Activated CD4-positive, CD25-positive, alpha-beta regulatory T cell treated with anti-CD3 and anti-CD28 coated beads, Interleukin-2, amount 50 U/mL, for 24 hours (primary cell): ENCODE results near the gene C15orf40.

Experiments
- ATAC-seq, 2 donors: fragments of 150-1000 bp; cut with Tn5 transposase; one replicate each; pipeline ENCODE4 v1.10.0; 2021; ENCODE audit warnings: mild to moderate bottlenecking in 1 of 2, moderate library complexity in 1 of 2

Gene C15orf40

DNA sequence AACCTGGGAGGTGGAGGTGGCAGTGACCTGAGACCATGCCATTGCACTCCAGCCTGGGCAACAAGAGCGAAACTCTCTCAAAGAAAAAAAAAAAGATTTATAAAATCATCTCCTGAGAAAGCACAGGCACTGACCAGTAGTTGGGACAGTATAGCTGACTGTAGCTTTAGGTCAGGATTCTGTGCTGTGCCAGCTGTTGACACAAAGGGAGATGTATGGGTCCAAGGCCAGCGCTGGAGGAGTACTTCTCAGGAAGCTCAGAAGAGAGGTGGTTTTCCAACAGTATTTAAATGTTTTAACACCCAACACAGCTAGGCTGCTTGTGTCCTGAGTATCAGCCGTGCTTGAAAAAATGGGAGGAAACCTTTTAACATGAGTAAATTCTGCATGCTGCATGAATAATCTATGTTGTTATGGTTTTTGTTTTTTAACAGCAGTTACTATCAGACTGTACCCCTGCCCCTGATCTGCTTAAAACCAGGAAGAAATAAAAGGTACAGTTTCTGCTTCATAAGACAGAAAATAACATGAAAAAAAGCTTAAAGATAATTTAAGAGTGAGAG is 18.9 kb downstream of the C15orf40 start:
- ATAC-seq, result no peak

DNA sequence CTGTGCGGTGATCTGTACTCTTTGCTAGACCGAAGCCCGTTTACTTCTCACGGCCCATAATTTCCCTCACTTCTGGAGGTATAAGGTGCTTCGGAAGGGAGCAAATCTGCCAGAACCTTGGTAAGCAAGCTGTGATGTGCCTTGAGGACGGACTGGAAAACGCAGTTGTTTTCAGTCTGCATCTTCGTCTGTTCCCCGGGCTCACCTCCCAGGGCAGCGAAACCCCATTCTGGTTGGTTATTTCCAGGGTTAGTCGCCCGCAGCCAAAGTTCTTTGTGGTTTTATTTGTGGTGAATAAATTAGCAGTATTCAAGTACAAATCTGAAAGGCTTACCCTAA is 25.0 kb downstream of the C15orf40 start:
- ATAC-seq, result peak in 1 of 2 donors; percentile 37

DNA sequence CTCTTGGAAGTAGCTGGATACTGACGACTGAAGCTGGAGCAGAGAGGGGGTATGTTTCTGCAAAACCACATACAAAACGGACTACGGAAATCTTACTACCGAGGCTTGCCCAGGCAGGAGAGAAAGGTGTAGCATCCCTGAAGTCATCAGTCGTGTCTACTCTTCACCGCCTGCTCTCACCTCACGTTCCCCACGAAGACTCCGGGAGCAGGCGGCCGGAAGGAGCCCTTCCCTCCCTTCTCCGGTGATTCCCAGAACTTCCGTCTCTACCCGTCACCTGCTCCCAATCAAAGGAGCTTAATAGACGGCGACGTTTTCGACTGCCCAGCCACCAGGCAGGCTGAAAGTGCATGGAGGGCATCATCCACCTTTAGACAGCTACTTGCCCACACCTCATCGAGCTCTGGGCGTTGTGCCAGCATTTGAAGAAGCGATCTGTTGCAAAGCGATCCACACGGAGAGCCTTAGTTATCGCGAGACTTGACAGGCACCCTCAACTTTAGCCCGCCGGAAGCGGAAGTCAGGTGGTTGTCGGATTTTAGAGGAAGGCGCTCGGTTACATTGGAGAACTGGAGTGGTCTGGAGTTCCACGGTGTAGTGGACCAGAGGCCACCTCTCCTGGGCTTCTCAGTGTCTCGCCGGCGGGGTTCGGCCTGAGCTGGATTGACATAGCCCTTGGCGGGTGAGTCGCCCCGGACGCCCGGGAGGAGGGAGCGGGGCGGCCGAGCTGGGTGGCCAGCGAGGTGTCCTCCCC is 25.6 kb downstream of the C15orf40 start, which contains the start of gene RAMAC:
TSS of gene RAMAC (plus strand) at position 523 of the 754 bp plus-strand sequence. CDS start 2,809 bp downstream, outside the sequence.
- peak; percentile 92 to 96 for ATAC-seq

DNA sequence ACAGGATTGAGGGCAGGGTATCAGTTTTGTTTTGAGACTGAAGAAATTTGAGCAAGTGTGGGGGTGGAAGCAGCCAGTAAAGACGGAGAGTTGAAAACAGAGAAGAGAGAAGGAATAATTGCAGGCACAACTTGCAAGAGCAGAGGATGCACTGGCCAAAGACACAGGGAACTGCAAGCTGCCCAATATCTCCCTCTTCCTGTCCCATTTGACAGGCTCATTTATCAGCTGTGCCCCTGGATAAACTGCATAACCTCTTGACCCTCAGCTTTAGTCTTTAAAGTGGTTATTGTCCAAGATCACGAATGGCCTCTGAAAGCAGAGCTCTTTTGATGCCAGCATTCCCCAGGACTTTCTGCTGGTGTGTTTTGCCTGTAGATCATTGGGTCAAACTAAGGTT is 30.5 kb downstream of the C15orf40 start:
- ATAC-seq, result no peak

DNA sequence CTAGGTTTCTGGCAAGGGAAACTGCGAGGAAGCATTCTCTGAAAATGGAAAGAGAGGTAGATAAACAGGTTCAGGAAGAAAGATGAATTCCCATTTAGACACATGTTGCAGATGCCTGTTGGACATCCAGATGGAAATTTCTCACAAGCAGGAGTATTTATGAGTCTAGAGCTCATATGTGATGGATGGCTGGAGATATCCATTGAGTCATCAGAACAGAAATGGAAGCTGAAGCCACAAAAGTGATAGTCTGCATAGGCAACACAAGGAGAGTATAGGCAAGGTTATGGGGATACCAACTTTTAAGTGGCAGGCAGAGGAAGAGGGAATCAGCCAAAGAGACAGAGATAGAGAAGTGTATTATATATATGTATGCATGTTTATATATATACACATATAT is 31.7 kb downstream of the C15orf40 start:
- no peak for ATAC-seq

DNA sequence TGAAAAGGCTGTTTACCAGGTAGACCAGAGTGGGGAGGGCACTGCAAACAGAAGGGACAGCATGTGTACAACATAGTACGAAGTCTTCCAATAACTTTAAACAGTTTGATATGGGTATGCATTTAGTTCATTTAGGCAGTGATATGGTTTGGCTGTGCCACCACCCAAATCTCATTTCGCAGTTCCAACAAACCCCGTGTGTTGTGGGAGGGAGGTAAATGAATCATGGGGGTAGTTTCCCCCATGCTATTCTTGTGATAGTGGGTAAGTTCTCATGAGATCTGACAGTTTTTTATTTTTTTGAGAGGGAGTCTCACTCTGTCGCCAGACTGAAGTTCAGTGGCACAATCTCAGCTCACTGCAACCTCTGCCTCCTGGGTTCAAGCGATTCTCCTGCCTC is 33.0 kb downstream of the C15orf40 start:
- ATAC-seq, result no peak

DNA sequence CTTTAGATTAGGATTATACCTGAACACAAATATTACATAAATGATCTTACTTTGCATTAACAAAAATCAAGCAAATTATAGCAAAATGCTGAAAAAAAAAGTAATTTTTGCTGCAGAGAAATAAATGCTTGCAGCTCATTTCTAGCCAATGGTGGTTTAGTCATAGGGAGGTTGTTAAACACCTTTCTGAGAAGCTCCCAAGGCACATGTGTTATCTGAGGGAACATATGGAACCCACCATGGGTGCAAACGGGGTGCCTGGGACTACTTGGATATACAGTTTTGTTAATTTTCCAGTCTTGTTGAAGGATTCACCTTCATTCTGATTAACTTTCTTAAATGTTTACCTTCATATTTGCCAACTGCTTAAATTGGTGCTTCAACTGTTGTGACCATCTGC is 34.4 kb downstream of the C15orf40 start:
- no peak for ATAC-seq

DNA sequence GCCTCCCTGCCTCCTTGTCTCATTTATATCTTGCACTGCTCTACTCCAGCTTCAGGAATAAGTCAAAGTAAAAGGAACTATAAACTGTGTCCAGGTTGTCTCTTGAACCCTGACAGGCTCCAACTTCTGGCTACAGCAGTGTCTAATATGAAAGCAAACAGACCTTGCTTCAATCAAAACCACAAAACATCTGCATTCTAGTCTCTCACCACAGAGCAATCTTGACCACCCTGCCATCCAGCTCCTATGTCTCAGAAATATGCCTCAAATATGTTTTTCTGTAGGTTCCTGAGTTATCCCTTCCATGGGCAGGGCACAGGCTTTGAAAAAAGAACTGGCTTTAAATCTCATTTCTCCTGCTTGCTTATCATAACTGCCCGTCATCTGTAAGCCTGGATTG is 38.4 kb downstream of the C15orf40 start:
- no peak for ATAC-seq

DNA sequence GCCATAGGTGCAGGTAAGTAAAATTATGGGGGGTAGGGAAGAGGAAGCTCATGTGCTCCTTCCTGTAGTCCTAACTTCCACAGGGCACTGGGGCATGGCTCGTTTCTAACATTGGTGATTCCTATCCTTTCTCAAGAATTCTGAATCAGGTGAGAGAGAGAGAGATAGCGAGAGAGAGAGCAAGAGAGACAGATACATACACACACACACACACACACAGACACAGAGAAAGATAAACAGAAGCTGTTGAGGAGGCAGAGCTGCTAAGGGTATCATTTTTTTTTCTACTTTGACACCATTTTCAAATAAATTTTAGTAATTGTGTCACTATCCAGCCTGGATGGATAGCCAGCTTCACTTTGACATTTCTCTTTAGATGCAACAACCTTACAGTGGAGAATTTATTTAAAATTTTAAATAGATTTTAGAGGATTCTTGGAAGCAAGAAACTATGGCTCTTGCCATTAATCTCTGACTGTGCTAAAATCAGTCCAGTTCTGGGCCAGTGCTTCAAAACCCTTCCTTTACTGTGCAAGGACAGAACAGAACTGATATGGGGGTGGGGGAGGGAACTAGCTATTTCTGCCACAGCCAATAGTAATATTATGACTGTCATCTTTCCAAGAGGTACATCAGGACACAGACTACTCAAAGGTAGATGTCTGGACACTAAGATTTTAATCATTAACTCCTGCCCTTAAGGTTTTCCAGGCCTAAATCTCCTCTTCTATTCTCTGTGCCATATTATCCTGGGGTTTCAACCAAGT is 40.0 kb downstream of the C15orf40 start:
- no peak for ATAC-seq

DNA sequence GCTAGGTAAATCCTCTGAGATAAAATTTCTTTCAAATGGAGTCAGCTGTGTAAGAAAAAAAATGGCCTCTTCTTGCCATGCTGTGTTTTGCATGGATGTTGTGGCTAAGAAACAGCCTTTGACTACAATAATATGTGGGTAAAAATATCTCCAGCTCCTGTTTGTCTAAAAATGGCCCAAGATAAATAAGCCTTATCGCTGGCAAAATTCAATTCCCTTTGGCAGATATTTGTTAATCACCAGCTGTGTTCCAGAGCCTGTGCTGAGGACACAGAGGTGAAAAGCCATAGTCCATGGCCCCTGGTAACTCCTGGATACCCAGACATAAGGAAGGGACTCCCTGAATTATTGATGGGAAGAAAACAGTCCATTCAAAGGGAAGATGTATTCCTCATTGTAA is 40.7 kb downstream of the C15orf40 start:
- no peak for ATAC-seq

DNA sequence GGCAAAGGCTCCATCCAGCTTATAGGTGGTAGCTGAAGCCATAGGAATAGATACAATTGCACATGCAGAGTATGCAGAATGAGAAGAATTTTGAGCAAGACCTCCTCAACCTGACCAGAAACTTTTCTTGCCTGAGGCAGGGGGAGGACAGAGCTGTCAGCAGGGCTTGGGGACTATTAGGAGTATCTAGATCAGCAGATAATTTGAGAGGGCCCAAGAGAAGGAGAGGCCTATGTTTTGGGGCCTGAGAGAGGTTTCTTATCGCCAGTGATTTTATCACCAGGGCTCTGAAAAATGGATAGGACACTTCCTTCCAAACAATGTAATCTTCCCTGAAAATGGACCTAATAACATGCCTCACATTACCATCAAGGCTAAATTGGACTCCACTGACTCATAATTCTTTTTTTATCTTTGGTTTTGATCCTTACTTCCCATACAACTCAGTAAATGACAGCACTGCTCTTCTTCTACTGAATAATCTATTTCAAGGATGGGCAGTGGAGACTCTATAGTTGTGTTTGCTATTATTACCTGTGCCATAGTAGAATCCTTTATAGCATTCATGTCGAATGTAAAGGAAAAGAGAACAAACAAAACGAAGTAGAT is 41.3 kb downstream of the C15orf40 start:
- no peak for ATAC-seq

DNA sequence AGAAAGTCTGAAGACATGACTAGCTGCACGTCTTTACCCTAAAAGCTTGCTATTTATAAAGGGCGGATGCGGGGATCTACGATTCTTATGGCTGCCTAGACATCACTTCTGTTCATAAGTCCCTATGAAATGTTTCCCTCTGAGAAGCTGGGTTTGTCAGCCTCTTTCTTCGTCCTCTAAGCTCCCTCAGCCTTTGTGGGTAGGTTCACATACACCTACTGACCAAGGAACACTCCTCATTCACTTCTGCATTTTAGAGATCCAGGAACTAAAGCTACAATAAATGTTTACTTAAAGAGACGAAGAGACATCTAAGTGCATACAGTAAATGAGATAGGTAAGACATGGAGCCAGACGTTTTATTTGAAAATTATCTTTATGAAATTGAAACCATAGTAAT is 42.1 kb downstream of the C15orf40 start:
- no peak for ATAC-seq

DNA sequence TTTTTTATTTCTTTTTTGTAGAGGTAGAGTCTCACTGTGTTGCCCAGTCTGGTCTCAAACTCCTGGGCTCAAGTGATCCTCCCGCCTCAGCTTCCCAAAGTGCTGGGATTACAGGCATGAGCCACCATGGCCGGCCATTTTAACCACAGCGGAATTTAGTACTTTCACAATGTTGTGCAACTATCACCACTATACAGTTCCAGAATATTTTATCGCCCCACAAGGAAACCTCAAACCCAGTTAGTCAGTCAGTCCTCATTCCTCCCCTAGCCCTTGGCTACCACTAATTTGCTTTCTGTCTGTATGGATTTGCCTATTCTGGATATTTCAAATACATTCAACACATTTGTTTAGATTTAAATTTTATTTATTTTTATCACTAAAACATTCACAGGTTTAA is 43.4 kb downstream of the C15orf40 start:
- ATAC-seq, result no peak

DNA sequence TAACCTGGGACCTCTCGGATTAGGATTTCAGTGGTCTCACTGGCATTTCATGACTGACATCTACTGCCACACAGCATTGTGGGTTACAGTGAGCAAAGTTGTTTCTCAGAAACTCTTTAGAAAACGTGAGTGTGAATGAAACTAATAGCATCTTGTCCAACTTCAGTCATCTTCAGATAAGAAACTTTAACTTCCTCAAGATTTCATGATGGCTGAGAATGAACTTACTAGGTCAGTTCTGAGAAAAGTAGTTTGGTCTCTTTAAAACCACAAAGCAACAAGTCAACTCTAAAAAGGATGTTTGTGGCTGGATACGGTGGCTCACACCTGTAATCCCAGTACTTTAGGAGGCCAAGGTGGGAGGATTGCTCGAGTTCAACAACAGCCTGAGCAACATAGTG is 44.8 kb downstream of the C15orf40 start:
- ATAC-seq, result no peak

DNA sequence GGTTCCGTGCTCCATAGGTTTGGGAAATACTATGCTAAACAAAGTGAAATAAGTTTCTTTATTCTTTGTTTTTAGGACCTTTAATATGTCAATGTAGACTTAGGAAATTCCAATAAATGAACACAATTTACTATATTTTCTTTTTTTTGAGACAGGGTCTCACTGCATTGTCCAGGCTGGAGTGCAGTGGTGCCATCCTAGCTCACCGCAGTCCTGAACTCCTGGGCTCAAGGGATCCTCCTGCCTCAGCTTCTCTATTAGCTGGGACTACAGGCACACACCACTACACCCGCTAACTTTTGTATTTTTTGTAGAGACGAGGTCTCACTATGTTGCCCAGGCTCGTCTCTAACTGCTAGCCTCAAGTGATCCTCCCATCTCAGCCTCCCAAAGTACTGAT is 46.5 kb downstream of the C15orf40 start:
- ATAC-seq, result no peak

DNA sequence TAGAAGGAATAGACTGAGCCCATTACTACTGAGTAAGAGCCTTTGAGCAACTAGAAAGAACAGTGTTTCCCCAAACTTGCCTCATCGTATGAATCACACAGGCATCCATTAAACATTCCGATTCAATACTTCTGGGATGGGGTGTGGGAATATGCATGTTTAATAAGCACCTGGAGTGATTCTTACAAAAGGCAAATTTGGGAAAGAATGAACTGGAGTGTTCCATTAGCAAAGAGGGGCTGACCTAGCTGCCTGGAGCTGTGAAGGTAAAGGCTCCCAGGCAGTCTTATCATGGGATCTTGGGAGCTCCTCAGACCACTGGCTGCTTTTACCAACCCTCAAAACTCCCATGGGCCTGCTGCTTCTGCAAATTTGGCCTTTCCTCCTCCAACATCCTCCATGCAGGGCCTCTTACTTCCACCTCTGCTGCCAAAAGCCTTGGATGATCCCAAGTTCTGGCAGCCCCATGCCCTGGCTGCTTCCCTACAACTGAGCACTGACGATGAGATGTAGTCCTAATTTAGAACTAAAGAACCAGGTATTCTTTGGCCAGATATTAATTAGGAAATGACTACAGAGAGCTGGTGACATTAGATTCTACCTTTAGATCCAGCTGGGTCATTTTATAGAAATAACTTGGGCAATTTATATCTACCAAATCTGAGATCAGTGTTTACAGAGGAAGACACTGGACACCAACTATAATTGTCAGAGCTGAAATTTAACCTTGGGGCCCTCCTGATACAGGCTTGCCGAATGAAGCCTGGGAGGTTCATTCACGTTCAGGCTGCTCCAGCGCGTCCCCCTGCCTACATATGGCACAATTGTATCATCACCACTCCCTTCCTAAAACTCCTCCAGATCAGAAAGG is 47.7 kb downstream of the C15orf40 start:
- ATAC-seq, result no peak

DNA sequence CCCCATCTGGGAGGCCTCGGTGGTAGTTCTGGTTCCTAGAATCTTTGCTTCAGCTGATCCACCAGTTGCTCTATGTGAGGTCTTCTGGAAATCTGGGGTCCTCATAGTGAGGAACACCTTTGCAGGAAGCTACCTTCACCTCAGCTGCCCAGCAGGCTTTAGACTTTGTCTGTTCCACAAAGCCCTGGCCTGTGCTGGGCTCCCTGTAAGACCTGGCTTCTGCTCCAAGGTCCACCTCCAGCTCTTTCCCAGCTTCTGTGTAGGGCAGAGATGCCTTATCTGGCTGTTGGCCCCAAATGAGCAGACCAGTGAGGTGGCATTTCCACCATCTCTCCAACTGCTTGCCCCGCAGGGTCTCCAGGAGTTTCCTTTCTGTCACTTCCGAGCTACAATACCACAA is 50.7 kb downstream of the C15orf40 start:
- no peak for ATAC-seq

DNA sequence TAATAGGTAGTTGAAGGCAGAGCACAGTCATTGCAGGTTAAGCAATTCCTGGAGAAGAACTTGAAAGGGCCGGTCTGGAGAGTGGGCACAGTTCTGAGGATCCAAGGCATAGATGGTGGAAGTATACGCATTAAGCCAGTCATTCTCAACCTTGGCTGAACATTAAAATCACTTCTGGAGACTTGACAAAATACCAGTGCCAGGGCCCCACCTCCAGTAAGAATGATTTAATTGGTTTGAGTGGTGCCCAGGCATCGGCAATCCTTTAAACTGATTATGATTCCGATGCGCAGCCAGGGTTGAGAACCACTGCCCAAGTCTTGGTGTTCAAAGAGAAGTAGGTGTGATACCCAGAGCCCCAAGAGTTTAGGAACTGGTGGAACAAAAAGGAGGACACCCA is 52.0 kb downstream of the C15orf40 start:
- no peak for ATAC-seq

DNA sequence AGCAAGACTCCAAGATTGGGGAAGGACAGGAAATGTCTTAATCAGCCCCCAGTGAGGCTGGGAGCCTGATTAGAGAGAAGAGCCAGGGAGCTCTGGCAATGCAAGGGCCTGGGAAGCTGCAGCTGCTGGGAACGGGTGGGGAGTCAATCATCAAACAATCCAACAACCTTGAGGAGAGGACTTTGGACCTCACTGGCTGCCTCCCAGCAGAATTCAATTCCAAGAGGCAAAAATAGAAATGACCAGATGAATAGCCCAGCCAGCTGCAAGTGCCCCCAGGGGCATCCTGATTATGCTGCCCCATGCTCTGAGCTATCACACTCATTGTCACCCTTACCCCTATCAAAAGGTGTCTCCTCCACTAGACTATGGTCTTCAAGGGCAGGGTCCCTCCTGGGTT is 52.8 kb downstream of the C15orf40 start:
- no peak for ATAC-seq

DNA sequence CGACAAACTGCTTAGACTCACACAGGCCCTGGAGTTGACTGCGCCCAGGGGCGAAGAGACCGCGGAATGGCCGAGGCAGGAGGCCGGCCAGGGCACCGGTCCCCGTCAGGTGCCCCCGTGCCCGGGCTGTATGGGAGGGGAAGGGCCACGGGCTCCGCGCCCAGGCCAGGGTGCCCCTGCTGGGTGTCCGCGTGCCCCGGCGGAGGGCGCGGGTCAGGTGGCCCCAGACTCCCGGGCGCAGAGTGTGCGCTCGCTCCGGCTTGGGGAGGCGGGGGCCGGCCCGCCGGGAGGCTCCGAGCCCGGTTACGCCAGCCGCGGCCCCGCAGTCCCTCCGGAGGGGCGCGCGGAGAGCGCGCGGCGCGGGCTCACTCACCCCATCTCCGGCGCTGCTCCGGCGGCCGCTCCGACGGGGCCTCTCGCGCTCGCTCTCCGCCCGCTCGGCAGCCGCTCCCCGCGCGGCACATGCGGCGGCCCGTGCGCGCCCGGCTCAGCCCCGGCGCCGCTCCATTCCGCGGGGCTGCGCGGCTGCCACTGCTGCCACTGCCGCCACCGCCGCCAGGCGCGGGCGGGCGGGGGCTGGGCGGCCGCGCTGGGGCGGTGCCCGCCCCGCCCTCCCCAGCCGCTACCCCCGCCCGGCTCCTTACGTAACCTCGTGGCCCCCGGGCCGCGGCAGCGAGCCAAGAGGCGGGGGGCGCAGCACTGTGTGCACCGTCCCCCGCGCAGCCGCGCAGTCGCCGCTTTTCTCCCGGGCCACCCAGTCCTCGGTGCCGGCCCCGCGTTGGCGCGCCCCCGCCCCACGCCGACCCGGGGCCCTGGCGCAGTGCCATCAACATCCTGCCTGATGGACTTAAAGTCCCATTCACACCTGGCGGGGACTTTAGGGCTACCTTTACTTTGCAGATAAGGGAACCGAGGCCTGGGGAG is 59.0 kb downstream of the C15orf40 start, which contains the start of gene HOMER2:
TSS of gene HOMER2 (minus strand) at position 563 of the 924 bp plus-strand sequence. CDS start at position 378, 185 bp downstream.
- peak; percentile 53 to 56 for ATAC-seq

DNA sequence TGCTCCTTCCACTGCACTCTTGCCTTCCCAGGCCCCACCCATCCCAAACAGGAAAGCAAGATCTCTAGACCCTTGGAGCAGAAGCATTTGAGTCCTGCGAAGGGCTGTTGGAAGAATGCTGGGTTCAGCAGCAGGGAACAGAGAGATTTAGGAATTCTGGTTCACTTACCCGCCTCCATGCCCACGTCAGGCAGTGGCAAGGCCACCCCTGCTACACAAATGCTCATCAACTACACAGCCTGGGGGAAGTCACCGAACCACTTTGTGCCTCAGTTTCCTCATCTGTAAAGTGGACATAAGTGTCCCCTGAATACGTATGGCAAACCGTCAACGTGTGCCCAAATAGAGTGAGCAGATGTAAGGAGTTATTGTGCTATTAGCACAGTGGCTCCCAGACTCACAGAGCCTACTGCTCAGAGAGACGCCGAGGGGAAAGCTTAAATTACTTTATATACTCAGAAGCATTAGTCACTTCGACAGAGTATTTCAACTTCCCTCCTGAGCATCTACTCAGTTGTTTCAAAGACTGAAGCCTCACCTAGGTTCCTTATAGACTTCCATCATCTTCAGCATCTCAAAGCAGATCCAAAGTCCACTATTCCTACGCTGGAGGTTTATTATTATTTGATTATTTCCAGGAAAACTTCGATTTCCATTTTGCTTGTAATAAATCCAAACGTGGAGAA is 59.8 kb downstream of the C15orf40 start:
- ATAC-seq, result peak in 1 of 2 donors; percentile 35
